ENCODE data around the gene ATXN2L. TPM values are rescaled to one million over a fixed set of nuclear protein-coding genes. Genes with fewer than 3 reads are reported as not detected.

The ATXN2L gene
- total RNA-seq, 1 experiment from 2014 or later = 43.6 TPM

Other genes with a start within 250 kb of the ATXN2L start
- not detected in 2 replicates for gene SULT1A2, start 225.9 kb upstream of the ATXN2L start, total RNA-seq (2014; rRNA removed; shearing (Covaris generic))
- gene SULT1A1, start 213.0 kb upstream of the ATXN2L start, total RNA-seq (2014; rRNA removed; shearing (Covaris generic)) = 0.91 and 1.2 TPM in 2 replicates
- not detected in 2 replicates for gene NPIPB8, start 184.9 kb upstream of the ATXN2L start, total RNA-seq (2014; rRNA removed; shearing (Covaris generic))
- 21.4 and 41.2 TPM in 2 replicates for gene EIF3C, start 111.5 kb upstream of the ATXN2L start, total RNA-seq (2014; rRNA removed; shearing (Covaris generic))
- not detected in 2 replicates for gene NPIPB9, start 71.2 kb upstream of the ATXN2L start, total RNA-seq (2014; rRNA removed; shearing (Covaris generic))
- gene TUFM, start 23.3 kb downstream of the ATXN2L start, total RNA-seq (2014; rRNA removed; shearing (Covaris generic)) = 121 and 131 TPM in 2 replicates
- 9.9 and 16.2 TPM in 2 replicates for gene SH2B1, start 40.8 kb downstream of the ATXN2L start, total RNA-seq (2014; rRNA removed; shearing (Covaris generic))
- not detected in 2 replicates for gene ATP2A1, start 55.5 kb downstream of the ATXN2L start, total RNA-seq (2014; rRNA removed; shearing (Covaris generic))
- gene RABEP2, start 102.2 kb downstream of the ATXN2L start, total RNA-seq (2014; rRNA removed; shearing (Covaris generic)) = 14.7 and 38.1 TPM in 2 replicates
- not detected in 2 replicates for gene CD19, start 109.0 kb downstream of the ATXN2L start, total RNA-seq (2014; rRNA removed; shearing (Covaris generic))
- 22.2 and 23.7 TPM in 2 replicates for gene NFATC2IP, start 127.9 kb downstream of the ATXN2L start, total RNA-seq (2014; rRNA removed; shearing (Covaris generic))
- 28.8 and 48.7 TPM in 2 replicates for gene SPNS1, start 151.8 kb downstream of the ATXN2L start, total RNA-seq (2014; rRNA removed; shearing (Covaris generic))
- gene LAT, start 162.1 kb downstream of the ATXN2L start, total RNA-seq (2014; rRNA removed; shearing (Covaris generic)) = 1.2 TPM in 1 of 2 replicates, not detected in the other